GM12864 (cell line): ENCODE measurements around the gene MANSC1.

Source experiments
- DNase-seq: peaks from one replicate; pipeline ENCODE4 v3.0.0-alpha.2; 2011; ENCODE audit warnings: low read depth
- H3K4me3 ChIP-seq: 2 replicates; pipeline ENCODE4 v1.5.1; 2011; ENCODE audit warnings: mild to moderate bottlenecking, low read depth, low read length, control low read depth
- CTCF ChIP-seq: IDR thresholded peaks from 2 replicates; pipeline ENCODE4 v1.5.1; 2011; ENCODE audit warnings: low read depth, mild to moderate bottlenecking, moderate library complexity, low read length, control low read depth, inconsistent platforms; ENCODE audit errors: missing control alignments

MANSC1 gene

GRCh38 chr12:12365446-12365802 lies 15.4 kb upstream of the MANSC1 start:
- H3K4me3 ChIP-seq: no peak overlapping the region
- DNase-seq: no peak
- TF ChIP-seq CTCF: no peak

- DNase-seq: no peak
- no peak overlapping the region for H3K4me3 ChIP-seq
- TF ChIP-seq CTCF: no peak
These were observed 14.9 kb upstream of the MANSC1 start for GRCh38 chr12:12364787-12365445.

GRCh38 chr12:12358528-12358927 lies 8.5 kb upstream of the MANSC1 start:
- peak overlapping the region; percentile 89 for H3K4me3 ChIP-seq
- no peak for TF ChIP-seq CTCF
- DNase-seq: no peak

- peak overlapping the region; percentile 89 for H3K4me3 ChIP-seq
- no peak for TF ChIP-seq CTCF
- DNase-seq: no peak
These were observed 7.8 kb upstream of the MANSC1 start for GRCh38 chr12:12357719-12358461.

GRCh38 chr12:12356896-12357718 lies 7.1 kb upstream of the MANSC1 start, which contains the start of gene BORCS5:
Gene BORCS5 (plus strand): TSS chr12:12357078. CDS start chr12:12357452, 374 bp downstream.
- TF ChIP-seq CTCF: peak; percentile 21
- DNase-seq: peak; percentile 98
- peak within 1 kb of the TSS; percentile 89 for H3K4me3 ChIP-seq

- peak overlapping the region; percentile 89 for H3K4me3 ChIP-seq
- TF ChIP-seq CTCF: no peak
- DNase-seq: no peak
These were observed 6.4 kb upstream of the MANSC1 start for GRCh38 chr12:12356467-12356895.
